A549 (cell line): ENCODE results near the gene STOX2. TPM values are rescaled to one million over a fixed set of nuclear protein-coding genes. Genes with fewer than 3 reads are reported as not detected.
"Not testable (repeated sequence)": the region's sequence is repeated elsewhere in the genome, so short reads cannot be mapped to it uniquely, and the experiment has no call there.

Source experiments
- ATAC-seq, 2 experiments: fragments of 200-7000 bp in 1 of 2; fragments of >200 bp in 1 of 2; cut with Nextera tagmentation in 1 of 2; cut with Tn5 transposase in 1 of 2; 3 replicates each; pipeline versions ENCODE4 v1.8.0 to v1.9.1; 2018 to 2020; ENCODE audit warnings: mild to moderate bottlenecking in 1 of 2, moderate library complexity in 1 of 2
- CTCF ChIA-PET: fragments of 300-600 bp; sonication (Branson Sonifier 250); formaldehyde crosslinking; extraction: SDS; loops from one replicate; lab custom pipeline; 2021; ENCODE audit warnings: antibody characterized with exemption, inconsistent platforms; lab: Yijun Ruan, JAX
- POLR2A ChIA-PET: fragments of 350-600 bp; formaldehyde crosslinking; extraction: SDS; loops from one replicate; lab custom pipeline; 2021; ENCODE audit warnings: antibody characterized with exemption, inconsistent platforms; lab: Yijun Ruan, JAX
- DNase-seq, 2 experiments: peaks; one replicate each; pipeline versions ENCODE4 v3.0.0 to v3.0.0-alpha.2; 2011 to 2016; ENCODE audit warnings: low read depth in 1 of 2, low spot score in 1 of 2
- FAIRE-seq: peaks from 2 replicates; lab custom pipeline; 2011; peaks lifted over from hg19 to GRCh38; lab: Jason Lieb, UNC
- H3K27ac ChIP-seq, 2 experiments: fragments of >200 bp; sonication (Bioruptor Twin); formaldehyde crosslinking; 3 replicates each; pipeline ENCODE4 v1.5.1; 2016 to 2017
- H3K4me1 ChIP-seq: fragments of >200 bp; sonication (Bioruptor Twin); formaldehyde crosslinking; 3 replicates; pipeline ENCODE4 v1.6.1; 2016
- H3K4me2 ChIP-seq: fragments of >200 bp; sonication (Bioruptor Twin); formaldehyde crosslinking; 3 replicates; pipeline ENCODE4 v1.6.1; 2016
- H3K4me3 ChIP-seq: fragments of >200 bp; sonication (Bioruptor Twin); formaldehyde crosslinking; 3 replicates; pipeline ENCODE4 v1.5.1; 2016
- H3K9me3 ChIP-seq: fragments of >200 bp; sonication (Bioruptor Twin); formaldehyde crosslinking; 3 replicates; pipeline ENCODE4 v1.6.1; 2016
- CTCF ChIP-seq: fragments of >200 bp; sonication (Bioruptor Twin); formaldehyde crosslinking; IDR thresholded peaks from 3 replicates; pipeline ENCODE4 v1.5.1; 2016
- EHF ChIP-seq: fragments of 250-450 bp; sonication (Bioruptor Pico); IDR thresholded peaks from 2 replicates; pipeline ENCODE4 v1.5.0; 2020; ENCODE audit warnings: mild to moderate bottlenecking
- EP300 ChIP-seq, 2 experiments: fragments of >200 bp; sonication (Bioruptor Twin); formaldehyde crosslinking; IDR thresholded peaks; 2 replicates in 1 of 2; 3 replicates in 1 of 2; pipeline ENCODE4 v1.6.1; 2016 to 2017
- FOXS1 ChIP-seq: fragments of 250-450 bp; sonication (Bioruptor Pico); IDR thresholded peaks from 2 replicates; pipeline ENCODE4 v1.5.0; 2020; ENCODE audit warnings: mild to moderate bottlenecking, moderate library complexity
- HMGXB4 ChIP-seq: fragments of 250-450 bp; sonication (Bioruptor Pico); IDR thresholded peaks from 2 replicates; pipeline ENCODE4 v1.5.0; 2021; ENCODE audit warnings: mild to moderate bottlenecking, moderate library complexity, borderline replicate concordance
- HOXB13 ChIP-seq: fragments of 250-450 bp; sonication (Bioruptor Pico); IDR thresholded peaks from 2 replicates; pipeline ENCODE4 v1.5.0; 2020; ENCODE audit warnings: low read depth, mild to moderate bottlenecking, moderate library complexity
- HOXB5 ChIP-seq: fragments of 250-450 bp; sonication (Bioruptor Pico); IDR thresholded peaks from 2 replicates; pipeline ENCODE4 v1.5.0; 2020; ENCODE audit warnings: mild to moderate bottlenecking, moderate library complexity
- JUNB ChIP-seq: fragments of >200 bp; sonication (Bioruptor Twin); formaldehyde crosslinking; IDR thresholded peaks from 2 replicates; pipeline ENCODE4 v1.6.1; 2016
- KDM5A ChIP-seq: fragments of 200-600 bp; sonication (generic); IDR thresholded peaks from 2 replicates; pipeline ENCODE4 v1.6.1; 2016; ENCODE audit warnings: antibody characterized with exemption, mild to moderate bottlenecking
- MAFK ChIP-seq: fragments of 450-650 bp; IDR thresholded peaks from 2 replicates; pipeline ENCODE4 v1.6.1; 2014; ENCODE audit not compliant: partially characterized antibody
- NFE2L2 ChIP-seq: fragments of 150-350 bp; conservative IDR thresholded peaks from 2 replicates; pipeline ENCODE4 v1.6.1; 2014; ENCODE audit warnings: low read length
- PBX3 ChIP-seq: IDR thresholded peaks from 2 replicates; pipeline ENCODE4 v1.6.1; 2012
- PHF8 ChIP-seq: fragments of 200-600 bp; sonication (generic); IDR thresholded peaks from 2 replicates; pipeline ENCODE4 v1.6.1; 2016; ENCODE audit warnings: low read depth, mild to moderate bottlenecking, antibody characterized with exemption, moderate library complexity, borderline replicate concordance
- POLR2AphosphoS2 ChIP-seq: conservative IDR thresholded peaks from 2 replicates; pipeline ENCODE4 v1.6.1; 2012; ENCODE audit warnings: low read length, improper control_type of control experiment, inconsistent platforms
- REST ChIP-seq: fragments of 200-600 bp; sonication (generic); IDR thresholded peaks from 2 replicates; pipeline ENCODE4 v1.6.1; 2016; ENCODE audit warnings: antibody characterized with exemption, mild to moderate bottlenecking, moderate library complexity
- SMC3 ChIP-seq: fragments of >200 bp; sonication (Bioruptor Twin); formaldehyde crosslinking; IDR thresholded peaks from 3 replicates; pipeline ENCODE4 v1.6.1; 2018; ENCODE audit warnings: inconsistent platforms
- USF2 ChIP-seq: fragments of 450-650 bp; IDR thresholded peaks from 2 replicates; pipeline ENCODE4 v1.6.1; 2014; ENCODE audit warnings: antibody characterized with exemption
- ZSCAN20 ChIP-seq: fragments of 250-450 bp; sonication (Bioruptor Pico); IDR thresholded peaks from 2 replicates; pipeline ENCODE4 v1.8.0; 2022; ENCODE audit warnings: mild to moderate bottlenecking, moderate library complexity
- WGBS: methylation state at CpG from one replicate; pipeline ENCODE4 v1.1.6; 2017; ENCODE audit errors: missing lambda C conversion rate; 5-methylcytosine and 5-hydroxymethylcytosine counted together
- polyA plus RNA-seq, 4 experiments: library from polyadenylated mRNA; depleted of rRNA in 3 of 4; stranded (reverse); fragments of >200 nt; fragmentation: RNase III in 1 of 4; extraction: RNeasy Plus Mini Kit Qiagen cat#74134 plus additional on column Dnase treatment in 1 of 4; gene quantifications; 2 replicates in 3 of 4; 3 replicates in 1 of 4; pipeline ENCODE4 v1.2.3, GENCODE V29; 2011 to 2017
- TF ChIP-seq, protein P1 (sequence below): fragments of >200 bp; sonication (Bioruptor Twin); formaldehyde crosslinking; IDR thresholded peaks from 3 replicates; pipeline ENCODE4 v1.6.1; 2016

STOX2 gene
- polyA plus RNA-seq, 2 of the 4 experiments (the other 2 are of a cell fraction), result 2.7 to 5.2 TPM

DNA sequence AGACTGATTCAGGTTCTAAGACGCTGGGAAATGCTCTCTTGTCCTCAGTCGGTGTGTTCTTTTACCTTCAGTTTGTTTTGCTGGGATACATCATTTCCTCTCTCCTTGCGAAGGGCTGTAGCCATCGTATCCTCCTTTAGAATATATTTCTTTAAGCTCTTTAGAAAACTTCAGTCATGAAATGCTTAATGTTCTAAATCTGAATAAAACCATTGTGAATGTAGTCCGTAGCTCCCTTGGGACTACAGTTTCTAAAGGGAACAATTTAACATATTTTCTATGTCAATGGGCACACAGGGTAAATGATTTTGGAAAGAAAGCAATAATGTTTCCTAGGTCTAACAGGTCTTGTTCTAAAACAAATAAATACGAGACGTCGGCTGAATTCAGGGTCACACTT, 40.6 kb downstream of the STOX2 start:
- no peak overlapping the region for H3K4me3 ChIP-seq
- POLR2A ChIA-PET, result no interaction called here
- DNase-seq, result no peak
- no peak for TF ChIP-seq JUNB
- TF ChIP-seq, all 56 proteins: peak for 0
- ATAC-seq, result no peak
- CTCF ChIA-PET, result interaction anchor here (0.6 to 1.1 kb wide), 4 partner anchors 9 to 684 kb away, joined by 3 read pairs; no protein-coding TSS in a partner anchor
- FAIRE-seq, result no peak
- Histone ChIP-seq H3K4me1 (no peaks in the 10 kb centered on the region), H3K9me3 (no peaks in the 10 kb centered on the region), H3K4me2 (no peak overlapping the region), H3K27ac (no peak overlapping the region)
- 87% methylated on average over 8 of the region's 8 CpGs for WGBS

DNA sequence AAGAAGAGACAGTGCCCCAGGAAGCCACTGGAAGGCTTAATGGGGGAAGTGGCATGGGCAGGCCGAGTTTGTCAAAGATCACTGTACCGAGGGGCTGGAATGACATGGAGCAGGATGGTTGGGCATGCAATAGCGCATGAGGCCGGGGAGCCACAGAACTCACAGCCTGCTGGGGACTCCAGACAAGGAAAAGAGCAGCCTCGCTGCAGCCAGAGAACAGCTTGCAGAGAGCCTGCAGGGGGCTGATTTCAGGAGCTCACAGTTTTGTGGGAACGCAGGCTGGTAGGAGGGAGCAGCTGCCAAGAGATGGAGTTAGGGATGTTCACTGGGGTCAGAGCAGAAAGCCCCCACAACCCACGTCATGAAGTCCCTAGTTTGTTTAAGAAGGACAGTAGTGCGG, 45.4 kb downstream of the STOX2 start:
- FAIRE-seq (no peak), DNase-seq (no peak), ATAC-seq (no peak)
- no peak overlapping the region for H3K4me3 ChIP-seq
- H3K9me3 ChIP-seq, result no peaks in the 10 kb centered on the region
- no peak overlapping the region for H3K27ac ChIP-seq
- no peak overlapping the region for H3K4me2 ChIP-seq
- no peaks in the 10 kb centered on the region for H3K4me1 ChIP-seq
- TF ChIP-seq FOXS1 (CRISPR knock-in tag) (no peak), CTCF (no peak), PHF8 (no peak), SMC3 (no peak), HOXB13 (CRISPR knock-in tag) (no peak), POLR2AphosphoS2 (no peak), USF2 (no peak), EHF (CRISPR knock-in tag) (no peak), PBX3 (no peak), NFE2L2 (no peak)
- TF ChIP-seq, protein P1, sequence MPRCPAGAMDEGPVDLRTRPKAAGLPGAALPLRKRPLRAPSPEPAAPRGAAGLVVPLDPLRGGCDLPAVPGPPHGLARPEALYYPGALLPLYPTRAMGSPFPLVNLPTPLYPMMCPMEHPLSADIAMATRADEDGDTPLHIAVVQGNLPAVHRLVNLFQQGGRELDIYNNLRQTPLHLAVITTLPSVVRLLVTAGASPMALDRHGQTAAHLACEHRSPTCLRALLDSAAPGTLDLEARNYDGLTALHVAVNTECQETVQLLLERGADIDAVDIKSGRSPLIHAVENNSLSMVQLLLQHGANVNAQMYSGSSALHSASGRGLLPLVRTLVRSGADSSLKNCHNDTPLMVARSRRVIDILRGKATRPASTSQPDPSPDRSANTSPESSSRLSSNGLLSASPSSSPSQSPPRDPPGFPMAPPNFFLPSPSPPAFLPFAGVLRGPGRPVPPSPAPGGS, result no peak
- ChIA-PET POLR2A (no interaction called here), CTCF (no interaction called here)
- WGBS, result 75% methylated on average over 8 of the region's 8 CpGs

DNA sequence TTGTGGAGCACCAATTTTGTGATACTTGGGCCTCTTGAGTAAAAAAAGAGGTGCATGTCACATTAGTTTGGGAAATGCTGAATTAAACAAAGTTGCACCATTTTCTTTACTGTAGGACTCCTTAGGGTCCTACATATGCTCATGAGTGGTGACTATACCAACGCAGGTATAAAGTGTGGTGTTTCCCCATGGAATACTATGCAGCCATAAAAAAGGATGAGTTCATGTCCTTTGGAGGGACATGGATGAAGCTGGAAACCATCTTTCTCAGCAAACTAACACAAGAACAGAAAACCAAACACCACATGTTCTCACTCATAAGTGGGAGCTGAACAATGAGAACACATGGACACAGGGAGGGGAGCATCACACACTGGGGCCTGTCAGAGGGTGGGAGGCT, 47.5 kb downstream of the STOX2 start:
- H3K4me1 ChIP-seq, CTCF ChIA-PET, H3K4me3 ChIP-seq, FAIRE-seq, H3K27ac ChIP-seq, ATAC-seq, DNase-seq, H3K9me3 ChIP-seq, H3K4me2 ChIP-seq, POLR2A ChIA-PET: not testable (repeated sequence)
- 56% methylated on average over 1 of the region's 1 CpG for WGBS

- no peak for DNase-seq
- no peak for FAIRE-seq
- H3K9me3 ChIP-seq, result no peaks in the 10 kb centered on the region
- H3K4me1 ChIP-seq, result no peaks in the 10 kb centered on the region
- no peak overlapping the region for H3K4me3 ChIP-seq
- ChIA-PET POLR2A (interaction anchor here (0.8 kb wide), 1 partner anchor 28 kb away, joined by 3 read pairs; no protein-coding TSS in a partner anchor), CTCF (no interaction called here)
- H3K4me2 ChIP-seq, result no peak overlapping the region
- ATAC-seq, result no peak
- no peak overlapping the region for H3K27ac ChIP-seq
- 84% methylated on average over 10 of the region's 10 CpGs for WGBS
- TF ChIP-seq ZSCAN20 (CRISPR knock-in tag), result no peak
- no peak for TF ChIP-seq MAFK
- no peak for TF ChIP-seq HOXB5 (CRISPR knock-in tag)
- TF ChIP-seq KDM5A, result no peak
- no peak for TF ChIP-seq REST
- no peak for TF ChIP-seq EP300 (IDR thresholded peaks at IDR 0.05)
- no peak for TF ChIP-seq HMGXB4 (CRISPR knock-in tag)
These were observed 54.4 kb downstream of the STOX2 start for GRCh38 chr4:183959319-183960045.
